GM12878 (cell line): ENCODE data around the gene ARFRP1. TPM values are rescaled to one million over a fixed set of nuclear protein-coding genes. Genes with fewer than 3 reads are reported as not detected.

Source experiments
- ATAC-seq: fragments of 200-7000 bp; cut with Tn5 transposase; 3 replicates; pipeline ENCODE4 v1.9.1; 2020; ENCODE audit warnings: mild to moderate bottlenecking, moderate library complexity
- BruUV-seq: library from RNA; stranded (reverse); fragments of 400-500 nt; replicated peaks from 2 replicates; lab custom pipeline; 2021; lab: Mats Ljungman, UMichigan
- CTCF ChIA-PET: fragments of 300-600 bp; sonication (Branson Sonifier 250); formaldehyde crosslinking; extraction: SDS; loops from one replicate; lab custom pipeline; 2021; ENCODE audit warnings: inconsistent platforms; lab: Yijun Ruan, JAX
- POLR2A ChIA-PET: fragments of 350-600 bp; formaldehyde crosslinking; extraction: SDS; loops from one replicate; lab custom pipeline; 2021; ENCODE audit warnings: inconsistent platforms; lab: Charles Lee
- RAD21 ChIA-PET: fragments of 300-600 bp; sonication (Branson Sonifier 250); formaldehyde crosslinking; loops from one replicate; lab custom pipeline; 2023; ENCODE audit warnings: antibody characterized with exemption; ENCODE audit not compliant: unreplicated experiment; lab: Charles Lee
- SMC1A ChIA-PET: fragments of 300-600 bp; sonication (Branson Sonifier 250); formaldehyde crosslinking; loops from one replicate; lab custom pipeline; 2023; ENCODE audit not compliant: unreplicated experiment, uncharacterized antibody; lab: Charles Lee
- DNase-seq: peaks from one replicate; pipeline ENCODE4 v3.0.0-alpha.2; 2011; ENCODE audit warnings: low read depth, low spot score
- FAIRE-seq: peaks from 3 replicates; lab custom pipeline; 2011; peaks lifted over from hg19 to GRCh38; lab: Jason Lieb, UNC
- H2AFZ ChIP-seq: 2 replicates; pipeline ENCODE4 v1.6.0; 2011; ENCODE audit warnings: low read depth, low read length, control low read depth; ENCODE audit not compliant: control insufficient read depth
- H3K27ac ChIP-seq: 2 replicates; pipeline ENCODE4 v1.5.1; 2011; ENCODE audit warnings: control low read depth; ENCODE audit not compliant: control insufficient read depth, insufficient read depth
- H3K27me3 ChIP-seq, 2 experiments: replicated peaks in 1 of 2; 2 replicates each; pipeline versions ENCODE4 v1.6.0 to v1.6.1; 2011; ENCODE audit warnings: low read length in 1 of 2; ENCODE audit not compliant: control insufficient read depth in 2 of 2, insufficient read depth in 2 of 2
- H3K36me3 ChIP-seq, 2 experiments: 2 replicates each; pipeline ENCODE4 v1.5.1; 2011; ENCODE audit warnings: low read length in 1 of 2; ENCODE audit not compliant: control insufficient read depth in 2 of 2, insufficient read depth in 2 of 2
- H3K4me1 ChIP-seq: 2 replicates; pipeline ENCODE4 v1.6.1; 2011; ENCODE audit warnings: mild to moderate bottlenecking, low read length, moderate library complexity, mixed read lengths; ENCODE audit not compliant: control insufficient read depth, insufficient read depth
- H3K4me2 ChIP-seq: 2 replicates; pipeline ENCODE4 v1.6.0; 2011; ENCODE audit warnings: control low read depth; ENCODE audit not compliant: control insufficient read depth, insufficient read depth
- H3K4me3 ChIP-seq: fragments of 200-600 bp; sonication (generic); 2 replicates; pipeline ENCODE4 v1.5.1; 2016
- H3K79me2 ChIP-seq: 2 replicates; pipeline ENCODE4 v1.6.0; 2011; ENCODE audit warnings: low read length; ENCODE audit not compliant: control insufficient read depth, insufficient read depth
- H3K9ac ChIP-seq: 2 replicates; pipeline ENCODE4 v1.8.0; 2011; ENCODE audit warnings: low read length, control low read depth, mixed read lengths; ENCODE audit not compliant: control insufficient read depth, insufficient read depth
- H3K9me3 ChIP-seq: replicated peaks from 3 replicates; pipeline ENCODE4 v1.5.1; 2011; ENCODE audit warnings: mild to moderate bottlenecking, low read length; ENCODE audit not compliant: control insufficient read depth, insufficient read depth
- H4K20me1 ChIP-seq: 2 replicates; pipeline ENCODE4 v1.6.0; 2011; ENCODE audit not compliant: control insufficient read depth, insufficient read depth
- CEBPB ChIP-seq, 2 experiments: fragments of 150-350 bp in 1 of 2; IDR thresholded peaks; 2 replicates each; pipeline ENCODE4 v1.6.1; 2012 to 2014; ENCODE audit warnings: low read depth in 2 of 2, low read length in 2 of 2, borderline replicate concordance in 1 of 2, inconsistent platforms in 1 of 2
- HSF1 ChIP-seq: fragments of 150-350 bp; IDR thresholded peaks from 2 replicates; pipeline ENCODE4 v1.6.1; 2014; ENCODE audit warnings: mild to moderate bottlenecking, low read depth, low read length
- IKZF1 ChIP-seq: fragments of 450-650 bp; conservative IDR thresholded peaks from 2 replicates; pipeline ENCODE4 v1.6.1; 2017; ENCODE audit warnings: antibody characterized with exemption, mild to moderate bottlenecking
- MLLT1 ChIP-seq: fragments of 450-650 bp; IDR thresholded peaks from 2 replicates; pipeline ENCODE4 v1.6.1; 2016; ENCODE audit warnings: mild to moderate bottlenecking
- NFXL1 ChIP-seq: fragments of 450-650 bp; IDR thresholded peaks from 2 replicates; pipeline ENCODE4 v1.6.1; 2017; ENCODE audit warnings: antibody characterized with exemption, mild to moderate bottlenecking, borderline replicate concordance
- POLR2A ChIP-seq: IDR thresholded peaks from 2 replicates; pipeline ENCODE4 v1.6.1; 2011; ENCODE audit warnings: low read depth, mild to moderate bottlenecking, low read length
- PRDM15 ChIP-seq: fragments of 450-650 bp; formaldehyde crosslinking; IDR thresholded peaks from 2 replicates; pipeline ENCODE4 v1.4.0; 2020; ENCODE audit warnings: mild to moderate bottlenecking, moderate library complexity
- RAD51 ChIP-seq: fragments of 450-650 bp; IDR thresholded peaks from 2 replicates; pipeline ENCODE4 v1.6.1; 2016; ENCODE audit warnings: moderate library complexity, mild to moderate bottlenecking, inconsistent platforms
- SP1 ChIP-seq: IDR thresholded peaks from one replicate; pipeline ENCODE4 v1.6.1; 2011; ENCODE audit warnings: low read depth, low read length
- SREBF2 ChIP-seq: IDR thresholded peaks from 2 replicates; pipeline ENCODE4 v1.6.1; 2012; ENCODE audit warnings: mild to moderate bottlenecking, low read length
- TCF12 ChIP-seq: IDR thresholded peaks from 2 replicates; pipeline ENCODE4 v1.6.1; 2011; ENCODE audit warnings: low read depth, mild to moderate bottlenecking, low read length
- ZNF687 ChIP-seq: fragments of 450-650 bp; IDR thresholded peaks from 2 replicates; pipeline ENCODE4 v1.6.1; 2017; ENCODE audit warnings: mild to moderate bottlenecking, moderate library complexity
- WGBS: methylation state at CpG from one replicate; pipeline ENCODE4 v1.1.6; 2016; ENCODE audit warnings: low lambda C conversion rate; ENCODE audit not compliant: insufficient replicate concordance, insufficient coverage; ENCODE audit errors: missing lambda C conversion rate; 5-methylcytosine and 5-hydroxymethylcytosine counted together
- in situ Hi-C: fragments of 300-500 bp; cut with MboI; formaldehyde crosslinking; loops from 9 replicates; pipeline ENCODE4 v1.14.3; 2018; ENCODE audit warnings: mixed read lengths
- intact Hi-C: fragments of 100-400 bp; cut with micrococcal nuclease; formaldehyde crosslinking; loops from one replicate; pipeline ENCODE4 v1.14.2; 2022; ENCODE audit not compliant: unreplicated experiment
- polyA plus RNA-seq, 11 experiments: library from polyadenylated mRNA; depleted of rRNA in 4 of 11; unstranded in 6 of 11; stranded (reverse) in 5 of 11; fragments of >200 nt; fragmentation: Nextera tagmentation in 4 of 11; fragmentation: Illumina TruSeq in 1 of 11; extraction: Ambion mirVana in 4 of 11; extraction: Trizol in 1 of 11; gene quantifications; 1 replicate in 1 of 11; 2 replicates in 10 of 11; pipeline versions ENCODE4 v1.2.1 to v1.2.3, GENCODE V29; 2011 to 2016; ENCODE audit warnings: inconsistent platforms in 2 of 11, missing spikeins in 2 of 11, low read depth in 1 of 11
- total RNA-seq, 4 experiments: library from RNA; depleted of rRNA in 3 of 4; stranded (reverse); fragments of >200 nt in 3 of 4; fragmentation: Illumina TruSeq in 1 of 4; extraction: Trizol in 1 of 4; gene quantifications; 2 replicates each; pipeline versions ENCODE4 v1.2.1 to v1.2.3, GENCODE V29; 2013 to 2021

Gene ARFRP1
- total and polyA plus RNA-seq, 10 of the 15 experiments (the other 5 are each of a cell fraction or from before 2014, with no cell fraction given), result 0.37 to 71.7 (median 34.6) TPM

GRCh38 chr20:63659370-63659769, 48.4 kb downstream of the ARFRP1 start (continued):
- TF ChIP-seq ZNF687 (no peak), TCF12 (no peak), CEBPB (IDR thresholded peaks at IDR 0.05; ENCODE audit: borderline replicate concordance in 1 of 2, low read depth in 2 of 2, low read length in 2 of 2) (no peak), SREBF2 (no peak), IKZF1 (no peak)

GRCh38 chr20:63658749-63659187, 49.0 kb downstream of the ARFRP1 start:
- Histone ChIP-seq H4K20me1 (no peaks in the 10 kb centered on the region), H3K79me2 (peaks cover 10% of the 10 kb centered on the region), H3K9ac (peak overlapping the region; percentile 78), H3K27ac (peak overlapping the region; percentile 84), H3K9me3 (no peaks in the 10 kb centered on the region), H3K4me2 (peak overlapping the region; percentile 46), H3K27me3 (peaks cover 0 to 7% of the 10 kb centered on the region in 2 experiments; a peak in 1 of 4 replicates), H2AFZ (peak overlapping the region; percentile 98), H3K4me1 (peaks cover 8% of the 10 kb centered on the region), H3K36me3 (peaks cover 0 to 6% of the 10 kb centered on the region in 2 experiments; a peak in 2 of 4 replicates), H3K4me3 (peak overlapping the region; percentile 93)
- ChIA-PET CTCF (interaction anchor here (0.7 to 2.2 kb wide), 9 partner anchors 11 to 380 kb away, joined by 3 to 10 read pairs (median 4); partner anchors contain the start of genes ARFRP1, PTK6, TPD52L2 and ZGPAT), POLR2A (interaction anchor here (0.8 to 1.5 kb wide), 6 partner anchors 7 to 297 kb away, joined by 3 to 13 read pairs (median 4); partner anchors contain the start of genes GMEB2, HELZ2, PTK6 and UCKL1), RAD21 (interaction anchor here (0.8 to 1.5 kb wide), 8 partner anchors 10 to 206 kb away, joined by 3 to 24 read pairs (median 4); partner anchors contain the start of genes ARFRP1, LIME1, PTK6 and TPD52L2), SMC1A (interaction anchor here (1.0 to 1.8 kb wide), 3 partner anchors 17 to 207 kb away, joined by 3 to 13 read pairs (median 7); partner anchors contain the start of genes PTK6 and TPD52L2)
- ATAC-seq (peak; percentile 51), DNase-seq (no peak), FAIRE-seq (no peak)
- WGBS, result 8% methylated on average over 25 of the region's 25 CpGs
- intact Hi-C loops (no loop called here), in situ Hi-C loops (no loop called here)
- BruUV-seq, result no TSS peak
- TF ChIP-seq POLR2A, result no peak
- TF ChIP-seq NFXL1, result no peak
- TF ChIP-seq MLLT1, result no peak
- no peak for TF ChIP-seq RAD51
- TF ChIP-seq PRDM15 (CRISPR knock-in tag), result no peak
- TF ChIP-seq SP1, result no peak
- no peak for TF ChIP-seq HSF1
